ENCODE results near the gene CALML5. TPM values are rescaled to one million over a fixed set of nuclear protein-coding genes. Genes with fewer than 3 reads are reported as not detected.
A peak's percentile ranks its signal among the peaks of the same experiment; 100 is the strongest.

CALML5 gene
- total and polyA plus RNA-seq, 9 of the 15 experiments (the other 6 are each of a cell fraction or from before 2014, with no cell fraction given), result not detected

DNA sequence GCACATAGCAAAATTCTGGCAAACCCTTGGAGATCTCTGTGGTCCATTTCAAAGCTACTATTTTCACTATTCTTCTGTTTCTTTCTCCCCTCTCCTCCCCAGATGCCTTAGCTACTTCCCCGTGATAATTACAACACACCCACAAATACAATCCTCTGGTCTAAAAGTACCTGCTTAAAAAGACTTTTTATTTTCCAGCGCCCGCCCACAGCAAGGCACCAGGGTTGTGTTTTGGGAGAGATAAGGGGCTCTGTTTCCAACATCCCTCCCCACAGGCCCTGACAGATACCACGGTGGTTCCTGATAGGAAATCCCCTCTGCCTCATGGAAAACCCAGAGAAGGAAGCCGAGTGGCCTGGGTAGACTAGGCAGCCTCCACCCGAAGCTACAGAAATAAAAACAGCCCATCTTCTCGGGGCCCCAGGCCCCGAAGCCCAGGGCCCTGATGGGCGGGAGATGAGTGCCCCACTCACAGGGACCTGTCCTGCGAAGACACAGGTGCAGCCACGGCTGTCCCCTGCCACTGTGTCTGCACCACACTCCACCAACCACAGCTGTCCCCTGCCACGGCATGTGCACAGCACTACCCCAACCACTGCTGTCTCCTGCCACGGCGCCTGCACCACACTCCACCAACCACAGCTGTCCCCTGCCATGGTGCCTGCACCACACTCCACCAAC is 19.7 kb downstream of the CALML5 start (continued):
- TF ChIP-seq HBP1 (CRISPR knock-in tag; IDR thresholded peaks at IDR 0.05) (no peak), TCF7L2 (IDR thresholded peaks at IDR 0.05; ENCODE audit: low read depth, low read length) (no peak), NFIC (IDR thresholded peaks at IDR 0.05) (peak; percentile 76), ZBTB1 (CRISPR knock-in tag; IDR thresholded peaks at IDR 0.05; ENCODE audit: borderline replicate concordance, low read depth) (no peak), LEF1 (IDR thresholded peaks at IDR 0.05) (peak; percentile 63), HIVEP1 (CRISPR knock-in tag; IDR thresholded peaks at IDR 0.05) (no peak), ZFP1 (CRISPR knock-in tag; IDR thresholded peaks at IDR 0.05) (no peak), ZNF263 (CRISPR knock-in tag; IDR thresholded peaks at IDR 0.05; ENCODE audit: borderline replicate concordance) (0 out of 2 replicates have a peak, but pooled peaks have one; percentile 30), ZSCAN29 (IDR thresholded peaks at IDR 0.05) (no peak), MXI1 (IDR thresholded peaks at IDR 0.05; ENCODE audit: low read depth, low read length) (peak; percentile 54; the same call in 1 of the 2 replicates), SMARCC2 (IDR thresholded peaks at IDR 0.05; ENCODE audit: low read depth) (peak; percentile 77; the same call in 1 of the 2 replicates), ARID2 (IDR thresholded peaks at IDR 0.05) (no peak), IRF2 (CRISPR knock-in tag; IDR thresholded peaks at IDR 0.05) (no peak), PTBP1 (IDR thresholded peaks at IDR 0.05; ENCODE audit: low read depth, low read length) (no peak), POLR2AphosphoS5 (IDR thresholded peaks at IDR 0.05; ENCODE audit: control insufficient read depth, insufficient read depth, low read depth, low read length) (peak; percentile 91), ATF2 (CRISPR knock-in tag; IDR thresholded peaks at IDR 0.05) (no peak), SETDB1 (IDR thresholded peaks at IDR 0.05; ENCODE audit: low read length) (no peak), PRMT5 (CRISPR knock-in tag; IDR thresholded peaks at IDR 0.05) (no peak), NR2C2 (CRISPR knock-in tag; IDR thresholded peaks at IDR 0.05) (no peak), NR2C2 (tag; IDR thresholded peaks at IDR 0.05) (no peak)
- TF ChIP-seq, protein P1, sequence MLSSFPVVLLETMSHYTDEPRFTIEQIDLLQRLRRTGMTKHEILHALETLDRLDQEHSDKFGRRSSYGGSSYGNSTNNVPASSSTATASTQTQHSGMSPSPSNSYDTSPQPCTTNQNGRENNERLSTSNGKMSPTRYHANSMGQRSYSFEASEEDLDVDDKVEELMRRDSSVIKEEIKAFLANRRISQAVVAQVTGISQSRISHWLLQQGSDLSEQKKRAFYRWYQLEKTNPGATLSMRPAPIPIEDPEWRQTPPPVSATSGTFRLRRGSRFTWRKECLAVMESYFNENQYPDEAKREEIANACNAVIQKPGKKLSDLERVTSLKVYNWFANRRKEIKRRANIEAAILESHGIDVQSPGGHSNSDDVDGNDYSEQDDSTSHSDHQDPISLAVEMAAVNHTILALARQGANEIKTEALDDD (IDR thresholded peaks at IDR 0.05), result peak; percentile 53; the same call in 1 of the 2 replicates
- TF ChIP-seq, protein P2, sequence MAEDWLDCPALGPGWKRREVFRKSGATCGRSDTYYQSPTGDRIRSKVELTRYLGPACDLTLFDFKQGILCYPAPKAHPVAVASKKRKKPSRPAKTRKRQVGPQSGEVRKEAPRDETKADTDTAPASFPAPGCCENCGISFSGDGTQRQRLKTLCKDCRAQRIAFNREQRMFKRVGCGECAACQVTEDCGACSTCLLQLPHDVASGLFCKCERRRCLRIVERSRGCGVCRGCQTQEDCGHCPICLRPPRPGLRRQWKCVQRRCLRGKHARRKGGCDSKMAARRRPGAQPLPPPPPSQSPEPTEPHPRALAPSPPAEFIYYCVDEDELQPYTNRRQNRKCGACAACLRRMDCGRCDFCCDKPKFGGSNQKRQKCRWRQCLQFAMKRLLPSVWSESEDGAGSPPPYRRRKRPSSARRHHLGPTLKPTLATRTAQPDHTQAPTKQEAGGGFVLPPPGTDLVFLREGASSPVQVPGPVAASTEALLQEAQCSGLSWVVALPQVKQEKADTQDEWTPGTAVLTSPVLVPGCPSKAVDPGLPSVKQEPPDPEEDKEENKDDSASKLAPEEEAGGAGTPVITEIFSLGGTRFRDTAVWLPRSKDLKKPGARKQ (CRISPR knock-in tag; IDR thresholded peaks at IDR 0.05), result no peak
- TF ChIP-seq, protein P3, sequence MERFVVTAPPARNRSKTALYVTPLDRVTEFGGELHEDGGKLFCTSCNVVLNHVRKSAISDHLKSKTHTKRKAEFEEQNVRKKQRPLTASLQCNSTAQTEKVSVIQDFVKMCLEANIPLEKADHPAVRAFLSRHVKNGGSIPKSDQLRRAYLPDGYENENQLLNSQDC (CRISPR knock-in tag; IDR thresholded peaks at IDR 0.05), result no peak
